HEK293T (cell line): ENCODE data around the gene DACH1.

ENCODE experiments used
- CTCF ChIA-PET: fragments of 350-600 bp; formaldehyde crosslinking; extraction: SDS; loops from one replicate; lab custom pipeline; 2021; ENCODE audit warnings: antibody characterized with exemption, inconsistent platforms; lab: Yijun Ruan, JAX
- POLR2A ChIA-PET: fragments of 350-600 bp; formaldehyde crosslinking; extraction: SDS; loops from one replicate; lab custom pipeline; 2020; ENCODE audit warnings: antibody characterized with exemption, inconsistent platforms; lab: Yijun Ruan, JAX
- DNase-seq: peaks from one replicate; pipeline ENCODE4 v3.0.0; 2012; ENCODE audit warnings: mixed read lengths; ENCODE audit errors: extremely low spot score
- ARNT ChIP-seq: fragments of 450-650 bp; IDR thresholded peaks from 2 replicates; pipeline ENCODE4 v1.6.1; 2017; ENCODE audit warnings: mild to moderate bottlenecking
- BHLHE40 ChIP-seq: fragments of 450-650 bp; IDR thresholded peaks from 2 replicates; pipeline ENCODE4 v1.6.1; 2016; ENCODE audit warnings: mild to moderate bottlenecking, moderate library complexity, borderline replicate concordance
- CTBP1 ChIP-seq: fragments of 450-650 bp; IDR thresholded peaks from 2 replicates; pipeline ENCODE4 v1.6.1; 2016; ENCODE audit warnings: borderline replicate concordance
- ELF4 ChIP-seq: fragments of 450-650 bp; IDR thresholded peaks from 2 replicates; pipeline ENCODE4 v1.6.1; 2017; ENCODE audit warnings: antibody characterized with exemption
- FOXA1 ChIP-seq: fragments of 450-650 bp; IDR thresholded peaks from 2 replicates; pipeline ENCODE4 v1.6.1; 2016; ENCODE audit warnings: mild to moderate bottlenecking
- FOXK2 ChIP-seq: fragments of 450-650 bp; IDR thresholded peaks from 2 replicates; pipeline ENCODE4 v1.6.1; 2016; ENCODE audit warnings: mild to moderate bottlenecking
- HDGF ChIP-seq: fragments of 450-650 bp; IDR thresholded peaks from 2 replicates; pipeline ENCODE4 v1.6.1; 2017; ENCODE audit warnings: antibody characterized with exemption, borderline replicate concordance
- L3MBTL2 ChIP-seq: fragments of 450-650 bp; conservative IDR thresholded peaks from 2 replicates; pipeline ENCODE4 v1.6.1; 2016; ENCODE audit warnings: mild to moderate bottlenecking
- LEF1 ChIP-seq: fragments of 450-650 bp; IDR thresholded peaks from 2 replicates; pipeline ENCODE4 v1.6.1; 2017; ENCODE audit warnings: mild to moderate bottlenecking, borderline replicate concordance
- NFRKB ChIP-seq: fragments of 450-650 bp; IDR thresholded peaks from 2 replicates; pipeline ENCODE4 v1.6.1; 2016; ENCODE audit warnings: mild to moderate bottlenecking, moderate library complexity
- SP1 ChIP-seq: fragments of 450-650 bp; IDR thresholded peaks from 2 replicates; pipeline ENCODE4 v1.6.1; 2017
- TARDBP ChIP-seq: fragments of 450-650 bp; IDR thresholded peaks from 2 replicates; pipeline ENCODE4 v1.6.1; 2016
- ZNF384 ChIP-seq: fragments of 450-650 bp; IDR thresholded peaks from 2 replicates; pipeline ENCODE4 v1.6.1; 2016

Gene DACH1

GRCh38 chr13:71394176-71394575 lies 472.8 kb downstream of the DACH1 start:
- CTCF ChIA-PET, result interaction anchor here (0.7 kb wide), 1 partner anchor 1348 kb away, joined by 4 read pairs; no protein-coding TSS in a partner anchor
- DNase-seq, result no peak
- no peak for TF ChIP-seq FOXA1
- no peak for TF ChIP-seq FOXK2
- no peak for TF ChIP-seq BHLHE40
- no peak for TF ChIP-seq HDGF
- no peak for TF ChIP-seq TARDBP
- no peak for TF ChIP-seq SP1
- TF ChIP-seq L3MBTL2, result no peak
- TF ChIP-seq ELF4, result no peak
- no peak for TF ChIP-seq ARNT
- no peak for TF ChIP-seq LEF1
- TF ChIP-seq ZNF384, result no peak
- no peak for TF ChIP-seq CTBP1
- no peak for TF ChIP-seq NFRKB
- POLR2A ChIA-PET, result no interaction called here
